Fibroblast of the aortic adventitia (primary cell): Measurements from ENCODE around the gene DNAJC2. TPM values are rescaled to one million over a fixed set of nuclear protein-coding genes. Genes with fewer than 3 reads are reported as not detected.
A peak's percentile ranks its signal among the peaks of the same experiment; 100 is the strongest.

ENCODE experiments used
- DNase-seq: peaks from one replicate; pipeline ENCODE4 v3.0.0-alpha.2; 2010; ENCODE audit warnings: low read depth
- H3K4me3 ChIP-seq: 2 replicates; pipeline ENCODE4 v1.5.1; 2011; ENCODE audit warnings: low read depth, mild to moderate bottlenecking, control low read depth, low read length, moderate library complexity
- CTCF ChIP-seq: IDR thresholded peaks from 2 replicates; pipeline ENCODE4 v1.5.1; 2011; ENCODE audit warnings: mild to moderate bottlenecking, low read length, control low read depth, inconsistent platforms; ENCODE audit not compliant: insufficient read depth
- total RNA-seq: library from RNA; depleted of rRNA; stranded (reverse); fragments of >200 nt; gene quantifications from 2 replicates; pipeline ENCODE4 v1.2.3, GENCODE V29; 2012; ENCODE audit warnings: low replicate concordance

DNAJC2 gene
- total RNA-seq, 1 donor = 24.9 TPM

- H3K4me3 ChIP-seq = no peak overlapping the region
- TF ChIP-seq CTCF = no peak
- DNase-seq = no peak
Measured at GRCh38 chr7:103314852-103315251, 29.7 kb downstream of the DNAJC2 start.

DNA sequence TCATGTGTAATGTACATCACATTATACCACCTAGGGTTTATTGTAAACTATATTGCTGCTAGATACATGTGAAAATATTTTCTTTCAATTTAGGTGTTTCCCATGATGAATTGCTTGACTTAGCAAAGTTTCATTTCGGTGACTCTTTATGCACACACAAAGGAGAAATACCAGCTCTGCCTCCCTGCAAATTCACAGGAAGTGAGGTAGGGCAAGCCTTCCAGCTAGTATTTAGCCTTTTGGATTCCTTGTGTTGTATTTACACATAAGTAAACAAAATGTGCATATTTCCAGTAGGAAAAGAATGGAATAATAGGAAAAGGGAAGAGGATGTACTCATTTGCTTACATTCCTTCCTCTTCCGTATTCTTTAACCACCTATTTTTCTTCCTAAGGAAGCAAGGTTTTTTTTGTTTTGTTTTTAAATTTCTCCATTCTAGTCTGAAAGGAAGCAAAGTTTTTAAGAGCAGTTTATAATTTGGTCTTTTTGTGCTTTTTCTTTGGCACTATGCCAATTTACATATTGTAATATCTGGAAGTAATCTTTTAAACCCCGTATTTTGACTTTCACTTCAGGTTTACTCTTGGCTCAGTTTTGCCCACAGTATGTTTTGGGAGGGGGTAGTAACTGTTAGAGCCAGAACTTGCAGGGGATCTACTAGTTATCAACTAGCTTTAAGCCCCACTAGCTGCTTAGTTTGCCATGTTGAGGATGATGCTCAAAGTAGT lies 36.9 kb downstream of the DNAJC2 start:
- peak; percentile 3 for DNase-seq
- TF ChIP-seq CTCF = no peak
- H3K4me3 ChIP-seq = no peak overlapping the region

DNA sequence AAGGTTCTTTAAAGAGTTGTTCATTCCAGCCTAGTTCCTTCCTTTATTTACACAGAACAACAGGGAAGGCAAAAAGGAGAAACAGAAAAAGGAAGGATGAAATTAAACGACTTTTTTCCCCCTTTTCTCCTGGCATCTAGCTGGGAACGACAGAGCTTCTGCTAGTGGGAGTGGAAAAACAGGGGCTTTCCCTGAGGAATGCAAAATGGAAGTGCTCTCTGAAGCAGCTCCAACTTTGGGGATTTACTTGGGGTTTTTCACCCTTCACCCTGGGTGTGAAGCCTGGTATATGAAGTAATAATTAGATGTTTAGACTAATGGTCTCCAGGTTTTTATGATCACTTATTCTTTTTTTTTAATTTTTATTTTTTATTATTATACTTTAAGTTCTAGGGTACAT lies 43.1 kb downstream of the DNAJC2 start:
- no peak for DNase-seq
- no peak overlapping the region for H3K4me3 ChIP-seq
- TF ChIP-seq CTCF = no peak

GRCh38 chr7:103299660-103300059 lies 44.9 kb downstream of the DNAJC2 start:
- no peak overlapping the region for H3K4me3 ChIP-seq
- no peak for TF ChIP-seq CTCF
- DNase-seq = no peak

- no peak for TF ChIP-seq CTCF
- H3K4me3 ChIP-seq = peak overlapping the region; percentile 82
- no peak for DNase-seq
Measured at GRCh38 chr7:103297837-103298179, 46.8 kb downstream of the DNAJC2 start.

- TF ChIP-seq CTCF = peak; percentile 98
- peak within 1 kb of the TSS; percentile 82 for H3K4me3 ChIP-seq
- peak; percentile 93 for DNase-seq
Measured at GRCh38 chr7:103296901-103297836, 47.4 kb downstream of the DNAJC2 start, which contains the start of gene PMPCB. Gene PMPCB (plus strand): TSS chr7:103297435. CDS start chr7:103297460, 25 bp downstream.
